Transverse colon (tissue), 4 donors: ENCODE measurements around the gene ZNF286A. TPM values are rescaled to one million over a fixed set of nuclear protein-coding genes. Genes with fewer than 3 reads are reported as not detected.
"Not testable (repeated sequence)": the region's sequence is repeated elsewhere in the genome, so short reads cannot be mapped to it uniquely, and the experiment has no call there.

ENCODE experiments used
- DNase-seq: peaks from one replicate; pipeline ENCODE4 v3.0.0-alpha.2; 2019
- H3K27ac ChIP-seq, 4 donors: fragments of 200-600 bp; sonication (generic); 2 replicates each; pipeline ENCODE4 v1.5.1; 2016 to 2018; ENCODE audit warnings: inconsistent platforms in 4 of 4
- H3K27me3 ChIP-seq: fragments of 200-600 bp; sonication (generic); 2 replicates; pipeline ENCODE4 v1.5.1; 2017; ENCODE audit warnings: inconsistent platforms
- H3K36me3 ChIP-seq, 4 donors: fragments of 200-600 bp; sonication (generic); 2 replicates each; pipeline ENCODE4 v1.5.1; 2017 to 2019; ENCODE audit warnings: inconsistent platforms in 4 of 4
- H3K4me1 ChIP-seq, 4 donors: fragments of 200-600 bp; sonication (generic); 2 replicates each; pipeline ENCODE4 v1.5.1; 2017 to 2020; ENCODE audit warnings: inconsistent platforms in 4 of 4
- H3K4me3 ChIP-seq, 4 donors: fragments of 200-600 bp; sonication (generic); 1 replicate in 1 of 4; 2 replicates in 3 of 4; pipeline versions ENCODE4 v1.5.1 to v1.6.1; 2017 to 2019; ENCODE audit warnings: inconsistent platforms in 4 of 4
- H3K9me3 ChIP-seq, 2 donors: fragments of 200-600 bp; sonication (generic); 2 replicates each; pipeline ENCODE4 v1.5.1; 2017 to 2019; ENCODE audit warnings: inconsistent platforms in 2 of 2
- CTCF ChIP-seq, 5 experiments: fragments of 200-600 bp in 3 of 5; fragments of 450-650 bp in 2 of 5; sonication (generic) in 3 of 5; IDR thresholded peaks; 1 replicate in 2 of 5; 2 replicates in 3 of 5; pipeline ENCODE4 v1.5.1; 2016 to 2017; ENCODE audit warnings: antibody characterized with exemption in 5 of 5, inconsistent platforms in 3 of 5, mild to moderate bottlenecking in 2 of 5, moderate library complexity in 1 of 5
- EP300 ChIP-seq: sonication (generic); formaldehyde crosslinking; IDR thresholded peaks from one replicate; pipeline ENCODE4 v1.6.1; 2017; ENCODE audit warnings: antibody characterized with exemption, low read depth
- POLR2A ChIP-seq: fragments of 450-650 bp; IDR thresholded peaks from one replicate; pipeline ENCODE4 v1.6.1; 2016; ENCODE audit warnings: antibody characterized with exemption, mild to moderate bottlenecking, moderate library complexity
- POLR2AphosphoS5 ChIP-seq, 3 donors: sonication (generic); formaldehyde crosslinking; IDR thresholded peaks; one replicate each; pipeline ENCODE4 v1.6.1; 2016; ENCODE audit warnings: antibody characterized with exemption in 3 of 3
- WGBS, 2 donors: methylation state at CpG; one replicate each; pipeline ENCODE4 v1.1.5; 2018; ENCODE audit warnings: low coverage in 1 of 2; 5-methylcytosine and 5-hydroxymethylcytosine counted together
- in situ Hi-C, 4 donors: fragments of 200-750 bp; cut with MboI; loops; one replicate each; pipeline versions ENCODE4 v1.15.0 to v1.15.1; 2017; ENCODE audit warnings: low sequenced_read_pairs in 3 of 4, low pct_ligation_motif_present in 1 of 4, low pct_unique_long_range_greater_than_20kb in 1 of 4
- intact Hi-C: fragments of 100-400 bp; cut with DNase I; formaldehyde crosslinking; loops from one replicate; pipeline ENCODE4 v1.15.1; 2023; ENCODE audit warnings: low total_unique reads
- total RNA-seq, 4 donors: library from RNA; depleted of rRNA; stranded (reverse); fragments of >200 nt; gene quantifications; one replicate each; pipeline ENCODE4 v1.1.0, GENCODE V29; 2016

ZNF286A gene
- total RNA-seq, 4 donors from 2014 or later: 3.2 to 73.7 (median 11.9) TPM

- Histone ChIP-seq H3K4me1 (peaks cover 8 to 33% (median 24%) of the 10 kb centered on the region in 4 donors), H3K27me3 (no peaks in the 10 kb centered on the region), H3K36me3 (no peaks in the 10 kb centered on the region), H3K4me3 (no peak overlapping the region), H3K27ac (no peak overlapping the region), H3K9me3 (no peaks in the 10 kb centered on the region)
- 80 to 89% methylated on average over 4 to 6 of the region's 6 CpGs for WGBS, 2 donors
- DNase-seq: no peak
- in situ Hi-C loops (no loop called here), intact Hi-C loops (no loop called here)
- TF ChIP-seq POLR2A: no peak
- no peak for TF ChIP-seq POLR2AphosphoS5 (IDR thresholded peaks at IDR 0.05)
- no peak for TF ChIP-seq EP300
- no peak for TF ChIP-seq CTCF (IDR thresholded peaks at IDR 0.05)
Measured at GRCh38 chr17:15652960-15653359, 46.6 kb upstream of the ZNF286A start.

GRCh38 chr17:15654401-15654800 lies 45.2 kb upstream of the ZNF286A start:
- intact Hi-C loops: not testable (repeated sequence)

GRCh38 chr17:15654886-15655561 lies 44.5 kb upstream of the ZNF286A start:
- H3K27ac ChIP-seq: no peak overlapping the region
- no peaks in the 10 kb centered on the region for H3K9me3 ChIP-seq
- no peak overlapping the region for H3K4me3 ChIP-seq
- no peak for DNase-seq
- peaks cover 0 to 18% (median 13%) of the 10 kb centered on the region in 4 donors for H3K4me1 ChIP-seq
- H3K27me3 ChIP-seq: no peaks in the 10 kb centered on the region
- 65 to 81% methylated on average over 3 of the region's 3 CpGs for WGBS, 2 donors
- no peaks in the 10 kb centered on the region for H3K36me3 ChIP-seq
- intact Hi-C loops: no loop called here
- in situ Hi-C loops: no loop called here
- no peak for TF ChIP-seq EP300
- no peak for TF ChIP-seq POLR2AphosphoS5 (IDR thresholded peaks at IDR 0.05)
- no peak for TF ChIP-seq POLR2A
- no peak for TF ChIP-seq CTCF (IDR thresholded peaks at IDR 0.05)

More at GRCh38 chr17:15654401-15654800, 45.2 kb upstream of the ZNF286A start:
- in situ Hi-C loops, H3K27ac ChIP-seq, H3K4me3 ChIP-seq, H3K9me3 ChIP-seq, H3K27me3 ChIP-seq, H3K36me3 ChIP-seq, DNase-seq: not testable (repeated sequence)
- H3K4me1 ChIP-seq: peaks cover 4 to 24% (median 16%) of the 10 kb centered on the region in 4 donors
- whole genome bisulfite sequencing, 2 donors: 80 to 88% methylated on average over 3 of the region's 3 CpGs

DNA sequence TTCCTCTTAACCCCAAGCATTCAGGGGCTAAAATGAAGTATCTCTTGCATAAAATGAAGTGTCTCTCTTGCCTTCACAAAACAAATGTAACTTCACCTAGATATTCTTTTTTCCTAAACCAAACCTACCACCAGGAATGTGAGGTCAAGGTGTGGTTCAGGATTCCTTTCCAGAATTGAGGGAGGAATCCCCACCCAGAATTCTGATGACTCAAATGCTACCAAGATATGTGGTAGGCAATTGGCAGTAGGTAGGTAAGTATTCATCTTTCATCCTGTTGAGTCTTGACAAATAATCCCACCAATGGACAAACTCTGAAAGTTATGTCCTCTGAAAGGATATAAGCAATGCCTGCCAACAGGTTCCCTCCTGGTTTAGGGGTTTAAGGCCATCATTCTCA lies 41.7 kb upstream of the ZNF286A start:
- Histone ChIP-seq H3K9me3 (no peaks in the 10 kb centered on the region), H3K27me3 (no peaks in the 10 kb centered on the region), H3K27ac (no peak overlapping the region), H3K36me3 (no peaks in the 10 kb centered on the region), H3K4me3 (no peak overlapping the region), H3K4me1 (peaks cover 0 to 3% (median 0%) of the 10 kb centered on the region in 4 donors)
- DNase-seq: no peak
- in situ Hi-C loops (no loop called here), intact Hi-C loops (no loop called here)
- TF ChIP-seq POLR2AphosphoS5 (IDR thresholded peaks at IDR 0.05) (no peak), EP300 (no peak), POLR2A (no peak), CTCF (IDR thresholded peaks at IDR 0.05) (no peak)

DNA sequence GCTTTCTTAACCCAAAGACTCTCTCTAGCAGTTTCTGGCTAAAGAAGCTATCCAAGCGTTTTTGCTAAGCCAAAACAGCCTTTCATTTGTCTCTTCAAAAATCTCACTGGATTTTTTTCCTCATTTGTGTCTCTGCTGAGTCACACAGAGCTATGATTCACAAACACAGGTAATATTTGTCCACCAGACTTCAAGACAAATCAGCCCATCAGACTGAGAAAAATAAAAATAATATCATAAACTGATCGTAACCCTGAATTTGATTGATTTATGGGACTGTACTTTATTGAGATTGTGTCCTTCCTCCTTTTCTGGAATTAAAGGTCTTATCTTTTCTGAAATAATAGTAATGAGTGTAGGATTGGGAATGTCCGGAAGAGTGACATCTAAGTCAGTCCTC lies 41.3 kb upstream of the ZNF286A start:
- H3K4me3 ChIP-seq: no peak overlapping the region
- no peak overlapping the region for H3K27ac ChIP-seq
- no peak for DNase-seq
- no peaks in the 10 kb centered on the region for H3K36me3 ChIP-seq
- intact Hi-C loops (no loop called here), in situ Hi-C loops (no loop called here)
- TF ChIP-seq EP300 (no peak), CTCF (IDR thresholded peaks at IDR 0.05) (no peak), POLR2AphosphoS5 (IDR thresholded peaks at IDR 0.05) (no peak), POLR2A (no peak)
- H3K27me3 ChIP-seq: no peaks in the 10 kb centered on the region
- WGBS, 2 donors: 83 to 100% methylated on average over 1 to 3 of the region's 3 CpGs
- peaks cover 0 to 3% (median 0%) of the 10 kb centered on the region in 4 donors for H3K4me1 ChIP-seq
- H3K9me3 ChIP-seq: no peaks in the 10 kb centered on the region
